ENCODE measurements around the gene EIF4H. TPM values are rescaled to one million over a fixed set of nuclear protein-coding genes. Genes with fewer than 3 reads are reported as not detected.

EIF4H gene
- total and polyA plus RNA-seq, 2 experiments from 2014 or later, result 228 to 305 TPM

GRCh38 chr7:74185016-74185415 lies 10.9 kb downstream of the EIF4H start:
- H3F3A ChIP-seq (ENCODE audit: insufficient read depth), result peaks cover 57% of the 10 kb centered on the region
- no peak overlapping the region for H3K27ac ChIP-seq
- H3K79me2 ChIP-seq (ENCODE audit: insufficient read depth), result peaks cover 100% of the 10 kb centered on the region
- no peak for DNase-seq
- peak overlapping the region; percentile 25 for H3K4me2 ChIP-seq (ENCODE audit: unreplicated experiment)
- H3K9me2 ChIP-seq (ENCODE audit: insufficient read depth), result no peaks in the 10 kb centered on the region
- no peaks in the 10 kb centered on the region for H3K9me3 ChIP-seq (ENCODE audit: low read depth)
- peaks cover 64% of the 10 kb centered on the region for H3K4me1 ChIP-seq (ENCODE audit: insufficient read depth)
- no peak for TF ChIP-seq EZH2 (IDR thresholded peaks at IDR 0.05; ENCODE audit: insufficient read depth, poor library complexity, severe bottlenecking)
- no peak for TF ChIP-seq EZH2phosphoT487 (IDR thresholded peaks at IDR 0.05; ENCODE audit: insufficient read depth, low read depth)
- 60 to 68% methylated on average over 6 of the region's 6 CpGs for WGBS, 2 experiments (ENCODE audit: low coverage in 1 of 2, low lambda C conversion rate in 2 of 2, missing lambda C conversion rate in 2 of 2)
- H4K20me1 ChIP-seq (ENCODE audit: insufficient read depth), result peaks cover 64% of the 10 kb centered on the region
- H2AFZ ChIP-seq, result no peak overlapping the region
- no peak overlapping the region for H3K9ac ChIP-seq
- no peaks in the 10 kb centered on the region for H3K27me3 ChIP-seq (replicated peaks; ENCODE audit: insufficient read depth)
- no peak overlapping the region for H3K4me3 ChIP-seq
- in situ Hi-C loops (cut with MboI), result loop anchor here (5.0 to 10.0 kb wide), 2 partner anchors 110 to 308 kb away; no protein-coding TSS in a partner anchor
- peaks cover 15% of the 10 kb centered on the region for H3K36me3 ChIP-seq (ENCODE audit: low read depth)

DNA sequence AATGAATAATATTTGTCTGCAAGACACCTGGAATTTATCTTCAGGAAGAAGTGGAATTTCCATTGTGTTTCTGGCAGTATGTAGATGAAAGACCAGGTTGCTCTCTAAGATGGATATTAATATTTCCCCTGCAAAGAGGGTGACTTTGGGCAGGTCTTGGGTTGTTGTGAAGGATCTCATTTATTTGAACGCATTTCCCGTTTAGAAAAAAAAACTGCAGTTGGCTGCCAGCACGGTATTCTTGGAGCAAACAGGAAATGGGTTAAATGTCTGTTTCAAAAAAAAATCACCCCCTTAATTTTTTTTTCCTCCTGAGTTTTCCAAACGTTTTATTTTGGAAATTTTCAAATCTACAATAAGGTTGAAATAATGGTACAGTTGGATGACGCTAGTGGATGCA lies 11.5 kb downstream of the EIF4H start:
- Histone ChIP-seq H3K9me3 (ENCODE audit: low read depth) (no peaks in the 10 kb centered on the region), H3K9ac (no peak overlapping the region; the same call in 1 of the 2 replicates), H4K20me1 (ENCODE audit: insufficient read depth) (peaks cover 64% of the 10 kb centered on the region), H3K36me3 (ENCODE audit: low read depth) (peaks cover 21% of the 10 kb centered on the region), H2AFZ (no peak overlapping the region), H3K79me2 (ENCODE audit: insufficient read depth) (peaks cover 100% of the 10 kb centered on the region), H3K9me2 (ENCODE audit: insufficient read depth) (no peaks in the 10 kb centered on the region), H3K4me3 (no peak overlapping the region), H3F3A (ENCODE audit: insufficient read depth) (peaks cover 56% of the 10 kb centered on the region), H3K27ac (no peak overlapping the region), H3K4me2 (ENCODE audit: unreplicated experiment) (peak overlapping the region; percentile 25), H3K4me1 (ENCODE audit: insufficient read depth) (peaks cover 61% of the 10 kb centered on the region), H3K27me3 (replicated peaks; ENCODE audit: insufficient read depth) (no peaks in the 10 kb centered on the region)
- 25 to 28% methylated on average over 5 of the region's 5 CpGs for WGBS, 2 experiments (ENCODE audit: low coverage in 1 of 2, low lambda C conversion rate in 2 of 2, missing lambda C conversion rate in 2 of 2)
- no peak for DNase-seq
- in situ Hi-C loops (cut with MboI), result loop anchor here (5.0 to 10.0 kb wide), 2 partner anchors 111 to 308 kb away; no protein-coding TSS in a partner anchor
- TF ChIP-seq EZH2phosphoT487 (IDR thresholded peaks at IDR 0.05; ENCODE audit: insufficient read depth, low read depth) (no peak), EZH2 (IDR thresholded peaks at IDR 0.05; ENCODE audit: insufficient read depth, poor library complexity, severe bottlenecking) (no peak)

GRCh38 chr7:74187915-74188675 lies 13.9 kb downstream of the EIF4H start:
- peaks cover 43% of the 10 kb centered on the region for H3K36me3 ChIP-seq (ENCODE audit: low read depth)
- in situ Hi-C loops (cut with MboI), result loop anchor here (5.0 to 10.0 kb wide), 2 partner anchors 113 to 311 kb away; no protein-coding TSS in a partner anchor
- H3K4me1 ChIP-seq (ENCODE audit: insufficient read depth), result peaks cover 39% of the 10 kb centered on the region
- TF ChIP-seq EZH2 (IDR thresholded peaks at IDR 0.05; ENCODE audit: insufficient read depth, poor library complexity, severe bottlenecking) (no peak), EZH2phosphoT487 (IDR thresholded peaks at IDR 0.05; ENCODE audit: insufficient read depth, low read depth) (no peak)
- H3K4me3 ChIP-seq, result no peak overlapping the region
- WGBS, 2 experiments (ENCODE audit: low coverage in 1 of 2, low lambda C conversion rate in 2 of 2, missing lambda C conversion rate in 2 of 2), result 43 to 51% methylated on average over 11 of the region's 11 CpGs
- peaks cover 47% of the 10 kb centered on the region for H4K20me1 ChIP-seq (ENCODE audit: insufficient read depth)
- H3K4me2 ChIP-seq (ENCODE audit: unreplicated experiment), result peak overlapping the region; percentile 55
- H3F3A ChIP-seq (ENCODE audit: insufficient read depth), result peaks cover 39% of the 10 kb centered on the region
- H3K27ac ChIP-seq, result peak overlapping the region; percentile 39
- H2AFZ ChIP-seq, result no peak overlapping the region
- peak overlapping the region; percentile 14; the same call in 1 of the 2 replicates for H3K9ac ChIP-seq
- H3K9me3 ChIP-seq (ENCODE audit: low read depth), result no peaks in the 10 kb centered on the region
- DNase-seq, result peak; percentile 73
- no peaks in the 10 kb centered on the region for H3K9me2 ChIP-seq (ENCODE audit: insufficient read depth)
- peaks cover 100% of the 10 kb centered on the region for H3K79me2 ChIP-seq (ENCODE audit: insufficient read depth)
- H3K27me3 ChIP-seq (replicated peaks; ENCODE audit: insufficient read depth), result no peaks in the 10 kb centered on the region

- no peak for DNase-seq
- WGBS, 2 experiments (ENCODE audit: low coverage in 1 of 2, low lambda C conversion rate in 2 of 2, missing lambda C conversion rate in 2 of 2), result 84 to 88% methylated on average over 7 of the region's 7 CpGs
- Histone ChIP-seq H2AFZ (no peak overlapping the region), H3K36me3 (ENCODE audit: low read depth) (peaks cover 62% of the 10 kb centered on the region), H3K4me2 (ENCODE audit: unreplicated experiment) (no peak overlapping the region), H3K79me2 (ENCODE audit: insufficient read depth) (peaks cover 99% of the 10 kb centered on the region), H3K27me3 (replicated peaks; ENCODE audit: insufficient read depth) (no peaks in the 10 kb centered on the region), H3K4me3 (no peak overlapping the region), H3K9ac (no peak overlapping the region), H3K9me3 (ENCODE audit: low read depth) (no peaks in the 10 kb centered on the region), H3F3A (ENCODE audit: insufficient read depth) (peaks cover 30% of the 10 kb centered on the region), H3K27ac (no peak overlapping the region), H3K9me2 (ENCODE audit: insufficient read depth) (no peaks in the 10 kb centered on the region), H4K20me1 (ENCODE audit: insufficient read depth) (peaks cover 26% of the 10 kb centered on the region), H3K4me1 (ENCODE audit: insufficient read depth) (peaks cover 30% of the 10 kb centered on the region)
- in situ Hi-C loops (cut with MboI), result no loop called here
- TF ChIP-seq EZH2 (IDR thresholded peaks at IDR 0.05; ENCODE audit: insufficient read depth, poor library complexity, severe bottlenecking) (no peak), EZH2phosphoT487 (IDR thresholded peaks at IDR 0.05; ENCODE audit: insufficient read depth, low read depth) (no peak)
Measured at GRCh38 chr7:74190259-74190658, 16.1 kb downstream of the EIF4H start.
